ENCODE measurements around the gene SLC17A6. TPM values are rescaled to one million over a fixed set of nuclear protein-coding genes. Genes with fewer than 3 reads are reported as not detected.

The SLC17A6 gene
- polyA plus RNA-seq, 1 experiment: not detected

DNA sequence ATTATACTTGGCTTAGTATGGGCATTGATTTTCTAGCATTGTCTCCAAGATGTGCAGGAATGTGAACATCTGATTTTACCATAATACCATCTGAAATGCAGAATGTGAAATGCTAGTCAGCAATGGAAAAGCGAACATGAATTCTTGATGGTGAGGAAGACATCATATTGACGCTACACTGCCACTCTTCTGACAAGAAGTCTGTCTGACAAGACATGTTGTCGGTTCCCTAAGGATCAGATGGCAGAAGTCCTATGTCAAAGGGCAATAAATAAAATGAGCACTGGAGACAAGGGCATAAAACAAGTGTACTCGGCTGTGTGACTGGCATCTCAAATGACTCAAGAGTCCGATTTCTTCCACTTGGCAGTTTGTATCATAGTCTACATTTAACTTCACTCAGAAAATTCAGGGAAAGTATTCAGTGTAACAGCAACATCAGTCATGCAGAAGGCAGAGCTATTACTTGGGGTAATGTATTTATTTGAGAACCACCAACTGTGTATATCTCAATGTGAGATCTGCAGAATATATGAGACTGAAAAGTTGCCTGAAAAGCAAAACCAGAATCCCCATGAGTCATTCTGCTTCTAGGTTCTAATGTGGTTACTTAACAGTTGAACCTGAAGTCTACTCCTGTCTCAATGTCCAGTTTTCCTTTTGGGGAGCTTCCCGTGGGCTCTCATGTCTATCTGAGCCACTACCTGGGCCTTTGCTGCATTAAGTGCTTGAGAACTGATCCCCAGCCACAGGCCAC, 51.5 kb downstream of the SLC17A6 start:
- Histone ChIP-seq H3K9me3 (ENCODE audit: control insufficient read depth, insufficient read depth, low read length) (no peaks in the 10 kb centered on the region), H3K27ac (ENCODE audit: low read depth, low read length) (no peak overlapping the region), H3K27me3 (ENCODE audit: control insufficient read depth, insufficient read depth, low read length) (no peaks in the 10 kb centered on the region), H3K4me3 (ENCODE audit: low read depth, low read length) (no peak overlapping the region)
- CTCF ChIA-PET: no interaction called here
- DNase-seq (ENCODE audit: low read depth, low spot score): no peak
- POLR2A ChIA-PET: no interaction called here
- TF ChIP-seq, protein P1, sequence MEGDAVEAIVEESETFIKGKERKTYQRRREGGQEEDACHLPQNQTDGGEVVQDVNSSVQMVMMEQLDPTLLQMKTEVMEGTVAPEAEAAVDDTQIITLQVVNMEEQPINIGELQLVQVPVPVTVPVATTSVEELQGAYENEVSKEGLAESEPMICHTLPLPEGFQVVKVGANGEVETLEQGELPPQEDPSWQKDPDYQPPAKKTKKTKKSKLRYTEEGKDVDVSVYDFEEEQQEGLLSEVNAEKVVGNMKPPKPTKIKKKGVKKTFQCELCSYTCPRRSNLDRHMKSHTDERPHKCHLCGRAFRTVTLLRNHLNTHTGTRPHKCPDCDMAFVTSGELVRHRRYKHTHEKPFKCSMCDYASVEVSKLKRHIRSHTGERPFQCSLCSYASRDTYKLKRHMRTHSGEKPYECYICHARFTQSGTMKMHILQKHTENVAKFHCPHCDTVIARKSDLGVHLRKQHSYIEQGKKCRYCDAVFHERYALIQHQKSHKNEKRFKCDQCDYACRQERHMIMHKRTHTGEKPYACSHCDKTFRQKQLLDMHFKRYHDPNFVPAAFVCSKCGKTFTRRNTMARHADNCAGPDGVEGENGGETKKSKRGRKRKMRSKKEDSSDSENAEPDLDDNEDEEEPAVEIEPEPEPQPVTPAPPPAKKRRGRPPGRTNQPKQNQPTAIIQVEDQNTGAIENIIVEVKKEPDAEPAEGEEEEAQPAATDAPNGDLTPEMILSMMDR (IDR thresholded peaks at IDR 0.05; ENCODE audit: low read depth, low read length): no peak

GRCh38 chr11:22390283-22390655, 52.1 kb downstream of the SLC17A6 start:
- Histone ChIP-seq H3K9me3 (ENCODE audit: control insufficient read depth, insufficient read depth, low read length) (no peaks in the 10 kb centered on the region), H3K27ac (ENCODE audit: low read depth, low read length) (no peak overlapping the region), H3K4me3 (ENCODE audit: low read depth, low read length) (no peak overlapping the region), H3K27me3 (ENCODE audit: control insufficient read depth, insufficient read depth, low read length) (no peaks in the 10 kb centered on the region)
- DNase-seq (ENCODE audit: low read depth, low spot score): no peak
- ChIA-PET POLR2A (no interaction called here), CTCF (no interaction called here)
- TF ChIP-seq, protein P1 (IDR thresholded peaks at IDR 0.05; ENCODE audit: low read depth, low read length): no peak

DNA sequence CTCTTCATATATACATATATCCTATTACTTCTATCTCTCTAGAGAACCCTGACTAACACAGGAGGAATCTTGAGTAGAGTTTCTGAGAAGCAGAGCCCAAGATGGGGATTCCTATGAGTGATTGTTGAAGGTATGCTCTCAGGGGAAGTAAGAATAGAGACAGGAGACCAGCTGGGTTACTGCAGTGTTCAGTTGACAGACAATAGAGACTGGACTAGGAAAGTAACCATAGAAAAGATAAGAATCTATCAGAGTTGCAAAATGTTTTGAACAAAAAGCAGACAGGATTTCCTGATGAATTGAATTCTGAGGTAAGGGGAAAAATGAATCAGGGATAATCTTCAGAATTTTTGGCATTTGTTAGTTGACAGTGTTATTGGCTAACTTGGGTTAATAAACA, 54.4 kb downstream of the SLC17A6 start:
- Histone ChIP-seq H3K27me3 (ENCODE audit: control insufficient read depth, insufficient read depth, low read length) (no peaks in the 10 kb centered on the region), H3K27ac (ENCODE audit: low read depth, low read length) (no peak overlapping the region), H3K4me3 (ENCODE audit: low read depth, low read length) (no peak overlapping the region), H3K9me3 (ENCODE audit: control insufficient read depth, insufficient read depth, low read length) (no peaks in the 10 kb centered on the region)
- no peak for DNase-seq (ENCODE audit: low read depth, low spot score)
- POLR2A ChIA-PET: no interaction called here
- TF ChIP-seq, protein P1 (IDR thresholded peaks at IDR 0.05; ENCODE audit: low read depth, low read length): no peak
- CTCF ChIA-PET: no interaction called here

GRCh38 chr11:22405377-22405776, 67.2 kb downstream of the SLC17A6 start:
- TF ChIP-seq, protein P1 (IDR thresholded peaks at IDR 0.05; ENCODE audit: low read depth, low read length): no peak
- H3K9me3 ChIP-seq (ENCODE audit: control insufficient read depth, insufficient read depth, low read length): no peaks in the 10 kb centered on the region
- H3K4me3 ChIP-seq (ENCODE audit: low read depth, low read length): no peak overlapping the region
- no peak overlapping the region for H3K27ac ChIP-seq (ENCODE audit: low read depth, low read length)
- no peaks in the 10 kb centered on the region for H3K27me3 ChIP-seq (ENCODE audit: control insufficient read depth, insufficient read depth, low read length)
- CTCF ChIA-PET: interaction anchor here (0.8 kb wide), 1 partner anchor 72 kb away, joined by 3 read pairs; no protein-coding TSS in a partner anchor
- DNase-seq (ENCODE audit: low read depth, low spot score): no peak
- POLR2A ChIA-PET: no interaction called here

- Histone ChIP-seq H3K27me3 (ENCODE audit: control insufficient read depth, insufficient read depth, low read length) (no peaks in the 10 kb centered on the region), H3K27ac (ENCODE audit: low read depth, low read length) (no peak overlapping the region), H3K9me3 (ENCODE audit: control insufficient read depth, insufficient read depth, low read length) (no peaks in the 10 kb centered on the region), H3K4me3 (ENCODE audit: low read depth, low read length) (no peak overlapping the region)
- ChIA-PET POLR2A (no interaction called here), CTCF (interaction anchor here (1.8 kb wide), 1 partner anchor 380 kb away, joined by 7 read pairs; no protein-coding TSS in a partner anchor)
- no peak for DNase-seq (ENCODE audit: low read depth, low spot score)
- TF ChIP-seq, protein P1 (IDR thresholded peaks at IDR 0.05; ENCODE audit: low read depth, low read length): no peak
These were observed 69.1 kb downstream of the SLC17A6 start for GRCh38 chr11:22407267-22407666.

All from AG04450 (cell line).